ENCODE data around the gene ARHGEF4.

GRCh38 chr2:130981667-130982066 is 145.0 kb downstream of the ARHGEF4 start:
- no peak for TF ChIP-seq CTCF (IDR thresholded peaks at IDR 0.05; ENCODE audit: insufficient read depth, low read depth, low read length)
- TF ChIP-seq EZH2 (IDR thresholded peaks at IDR 0.05; ENCODE audit: insufficient read depth, low read length), result no peak

Measured in astrocyte (in vitro differentiated cells and primary cell).